Spleen (tissue), 11 donors: ENCODE data around the gene ZSWIM6. TPM values are rescaled to one million over a fixed set of nuclear protein-coding genes. Genes with fewer than 3 reads are reported as not detected.

Experiments
- DNase-seq: peaks from one replicate; pipeline ENCODE4 v3.0.0-alpha.2; 2020
- H3K27ac ChIP-seq, 8 donors: fragments of 200-600 bp; sonication (generic) in 7 of 8; 1 replicate in 4 of 8; 2 replicates in 4 of 8; pipeline versions ENCODE4 v1.5.0 to v1.8.0; 2016 to 2021; ENCODE audit warnings: inconsistent platforms in 4 of 8, mild to moderate bottlenecking in 4 of 8, moderate library complexity in 1 of 8
- H3K27me3 ChIP-seq, 7 donors: fragments of 200-600 bp; sonication (generic) in 6 of 7; replicated peaks in 1 of 7; 1 replicate in 4 of 7; 2 replicates in 3 of 7; pipeline versions ENCODE4 v1.5.0 to v1.8.0; 2016 to 2021; ENCODE audit warnings: inconsistent platforms in 3 of 7, mild to moderate bottlenecking in 1 of 7
- H3K36me3 ChIP-seq, 6 donors: fragments of 200-600 bp; sonication (generic) in 5 of 6; 1 replicate in 4 of 6; 2 replicates in 2 of 6; pipeline versions ENCODE4 v1.5.0 to v1.8.0; 2016 to 2021; ENCODE audit warnings: inconsistent platforms in 2 of 6
- H3K4me1 ChIP-seq, 6 donors: fragments of 200-600 bp; sonication (generic) in 5 of 6; 1 replicate in 3 of 6; 2 replicates in 3 of 6; pipeline versions ENCODE4 v1.5.0 to v1.8.0; 2016 to 2021; ENCODE audit warnings: inconsistent platforms in 3 of 6
- H3K4me3 ChIP-seq, 8 donors: fragments of 200-600 bp; sonication (generic) in 7 of 8; 1 replicate in 4 of 8; 2 replicates in 4 of 8; pipeline versions ENCODE4 v1.5.0 to v1.8.0; 2016 to 2021; ENCODE audit warnings: inconsistent platforms in 4 of 8, mild to moderate bottlenecking in 4 of 8, moderate library complexity in 2 of 8
- H3K9me3 ChIP-seq, 8 donors: fragments of 200-600 bp; sonication (generic) in 7 of 8; 1 replicate in 4 of 8; 2 replicates in 4 of 8; pipeline versions ENCODE4 v1.5.0 to v1.8.0; 2016 to 2021; ENCODE audit warnings: inconsistent platforms in 4 of 8
- POLR2A ChIP-seq, 3 donors: fragments of 450-650 bp; IDR thresholded peaks; one replicate each; pipeline ENCODE4 v1.5.1; 2017; ENCODE audit warnings: antibody characterized with exemption in 3 of 3, mild to moderate bottlenecking in 1 of 3
- POLR2AphosphoS5 ChIP-seq, 3 donors: sonication (generic); formaldehyde crosslinking; IDR thresholded peaks; one replicate each; pipeline ENCODE4 v1.5.1; 2017; ENCODE audit warnings: antibody characterized with exemption in 3 of 3
- WGBS, 5 donors: extraction: QIAGEN DNeasy Blood & Tissue Kit in 3 of 5; methylation state at CpG; one replicate each; pipeline versions ENCODE4 v1.1.5 to v1.1.7; 2013 to 2018; 5-methylcytosine and 5-hydroxymethylcytosine counted together
- intact Hi-C: fragments of 100-400 bp; cut with DNase I; formaldehyde crosslinking; loops from one replicate; pipeline ENCODE4 v1.15.0; 2023; ENCODE audit warnings: low total_unique reads
- polyA plus RNA-seq, 3 donors: library from polyadenylated mRNA; stranded (reverse); fragments of 200-250 nt; gene quantifications; one replicate each; pipeline ENCODE4 v1.2.1, GENCODE V29; 2013
- total RNA-seq, 7 donors: library from RNA; depleted of rRNA in 3 of 7; stranded (reverse); fragments of >200 nt in 3 of 7; fragmentation: NEBNext Ultra II Directional in 4 of 7; extraction: Animal tissue kit (Norgen Biotek cat#: 25700) in 4 of 7; gene quantifications; one replicate each; pipeline versions ENCODE4 v1.1.0 to v1.2.1, GENCODE V29; 2016 to 2021
- TF ChIP-seq, protein P1 (sequence below), 11 experiments: fragments of 200-600 bp in 7 of 11; fragments of 450-650 bp in 4 of 11; sonication (generic) in 4 of 11; IDR thresholded peaks in 8 of 11; conservative IDR thresholded peaks in 3 of 11; 1 replicate in 7 of 11; 2 replicates in 4 of 11; pipeline versions ENCODE4 v1.4.0 to v1.8.0; 2016 to 2021; ENCODE audit warnings: antibody characterized with exemption in 11 of 11, inconsistent platforms in 4 of 11, mild to moderate bottlenecking in 1 of 11
- donor health status: healthy with polysubstance abuse.
- donor health status: DM: no; HTN: no; CAD: no; lungs with moderate emphysema.
- donor health status: DM: no; HTN: no; CAD: no.
- donor health status: Bipolar disorder and iron deficiency.
- donor health status: healthy.
- donor health status: DM: no; HTN: no; CAD: no.
- donor health status: DM: yes; HTN: yes; CAD: no.

Gene ZSWIM6
- total and polyA plus RNA-seq, 10 donors, result 3.1 to 22.9 (median 16.9) TPM

DNA sequence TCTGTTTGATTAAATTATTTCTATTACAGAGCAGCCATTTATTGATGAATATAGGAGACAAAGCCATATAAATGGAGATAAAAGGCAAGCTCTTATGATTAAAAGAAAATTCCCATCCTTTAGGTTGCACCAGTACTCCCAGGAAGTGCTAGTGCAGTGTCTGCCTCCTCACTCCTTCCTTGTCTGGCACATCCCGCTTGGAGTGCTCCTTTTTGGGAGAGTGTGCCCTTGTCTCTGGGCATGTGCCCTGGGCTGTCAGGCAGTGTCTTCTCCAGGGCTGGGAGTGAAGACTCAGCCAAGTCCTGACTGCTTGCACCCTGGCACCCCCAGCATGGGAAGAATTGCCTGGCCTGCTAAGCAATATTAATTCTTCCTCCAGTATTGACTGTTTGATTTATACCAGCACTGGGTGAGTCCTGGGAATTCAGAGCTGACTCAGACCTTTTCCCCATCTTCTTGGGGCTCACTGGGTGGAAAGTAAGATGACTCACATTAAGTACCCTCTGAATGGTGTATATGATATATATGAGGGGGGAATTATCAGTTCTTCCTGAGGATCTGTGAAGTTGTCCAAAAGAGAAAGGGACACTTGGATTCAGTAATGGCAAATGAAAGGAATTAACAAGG is 62.1 kb downstream of the ZSWIM6 start:
- Histone ChIP-seq H3K27me3 (no peaks in the 10 kb centered on the region), H3K36me3 (peaks cover 0 to 11% (median 0%) of the 10 kb centered on the region in 6 donors), H3K4me3 (no peak overlapping the region), H3K4me1 (peaks cover 0 to 5% (median 0%) of the 10 kb centered on the region in 6 donors), H3K9me3 (no peaks in the 10 kb centered on the region), H3K27ac (no peak overlapping the region)
- DNase-seq, result no peak
- TF ChIP-seq POLR2A (IDR thresholded peaks at IDR 0.05) (no peak), POLR2AphosphoS5 (IDR thresholded peaks at IDR 0.05) (no peak)
- TF ChIP-seq, protein P1, sequence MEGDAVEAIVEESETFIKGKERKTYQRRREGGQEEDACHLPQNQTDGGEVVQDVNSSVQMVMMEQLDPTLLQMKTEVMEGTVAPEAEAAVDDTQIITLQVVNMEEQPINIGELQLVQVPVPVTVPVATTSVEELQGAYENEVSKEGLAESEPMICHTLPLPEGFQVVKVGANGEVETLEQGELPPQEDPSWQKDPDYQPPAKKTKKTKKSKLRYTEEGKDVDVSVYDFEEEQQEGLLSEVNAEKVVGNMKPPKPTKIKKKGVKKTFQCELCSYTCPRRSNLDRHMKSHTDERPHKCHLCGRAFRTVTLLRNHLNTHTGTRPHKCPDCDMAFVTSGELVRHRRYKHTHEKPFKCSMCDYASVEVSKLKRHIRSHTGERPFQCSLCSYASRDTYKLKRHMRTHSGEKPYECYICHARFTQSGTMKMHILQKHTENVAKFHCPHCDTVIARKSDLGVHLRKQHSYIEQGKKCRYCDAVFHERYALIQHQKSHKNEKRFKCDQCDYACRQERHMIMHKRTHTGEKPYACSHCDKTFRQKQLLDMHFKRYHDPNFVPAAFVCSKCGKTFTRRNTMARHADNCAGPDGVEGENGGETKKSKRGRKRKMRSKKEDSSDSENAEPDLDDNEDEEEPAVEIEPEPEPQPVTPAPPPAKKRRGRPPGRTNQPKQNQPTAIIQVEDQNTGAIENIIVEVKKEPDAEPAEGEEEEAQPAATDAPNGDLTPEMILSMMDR (IDR thresholded peaks at IDR 0.05 in 8 of 11, conservative IDR thresholded peaks at IDR 0.05 in 3 of 11), result no peak
- intact Hi-C loops, result no loop called here
- WGBS, 5 donors, result 80 to 100% (median 92%) methylated on average over 1 of the region's 1 CpG

DNA sequence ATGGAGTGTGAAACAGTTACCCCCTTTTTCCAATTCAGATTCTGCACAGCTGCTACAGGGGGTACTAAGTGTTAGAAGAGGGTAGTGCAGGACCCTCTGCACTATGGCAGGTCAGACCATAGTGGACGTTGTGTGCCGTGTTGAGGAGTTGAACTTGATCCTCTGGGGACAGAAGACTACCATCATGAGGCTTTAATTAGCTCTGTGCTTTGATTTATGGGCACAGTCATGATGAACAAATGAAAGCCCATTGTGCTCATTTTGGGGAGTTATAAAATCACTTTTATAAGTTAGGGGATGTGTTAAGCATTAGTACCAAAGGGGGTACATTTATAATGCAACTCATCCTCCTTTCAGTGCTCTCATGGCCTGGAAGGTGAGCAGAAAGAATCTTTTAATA is 62.7 kb downstream of the ZSWIM6 start:
- Histone ChIP-seq H3K27ac (no peak overlapping the region), H3K4me3 (no peak overlapping the region), H3K36me3 (peaks cover 0 to 11% (median 0%) of the 10 kb centered on the region in 6 donors), H3K4me1 (peaks cover 0 to 5% (median 1%) of the 10 kb centered on the region in 6 donors), H3K27me3 (no peaks in the 10 kb centered on the region), H3K9me3 (no peaks in the 10 kb centered on the region)
- intact Hi-C loops, result no loop called here
- TF ChIP-seq, protein P1 (IDR thresholded peaks at IDR 0.05 in 8 of 11, conservative IDR thresholded peaks at IDR 0.05 in 3 of 11), result no peak
- TF ChIP-seq POLR2AphosphoS5 (IDR thresholded peaks at IDR 0.05), result no peak
- no peak for TF ChIP-seq POLR2A (IDR thresholded peaks at IDR 0.05)
- no peak for DNase-seq
- WGBS, 5 donors, result 88 to 97% (median 95%) methylated on average over 2 of the region's 2 CpGs

DNA sequence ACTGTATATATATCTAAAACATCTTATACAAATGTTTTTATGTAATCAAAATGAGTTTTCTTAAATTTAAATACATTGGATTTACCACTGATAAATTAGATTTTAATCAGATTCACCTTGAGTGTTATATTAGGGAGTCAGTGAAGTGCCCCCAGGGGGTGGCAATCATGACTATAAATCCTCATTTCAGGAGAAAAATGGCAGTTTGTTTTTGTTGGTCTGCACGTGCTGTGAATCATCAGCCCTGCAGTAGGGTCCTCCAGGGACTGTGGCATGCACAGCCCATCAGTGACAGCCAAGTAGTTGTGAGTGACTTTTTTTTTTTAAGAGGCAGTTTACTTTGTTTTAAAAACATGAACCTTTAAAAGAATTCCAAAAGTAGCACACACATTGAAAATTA is 65.2 kb downstream of the ZSWIM6 start:
- Histone ChIP-seq H3K4me1 (peaks cover 0 to 27% (median 11%) of the 10 kb centered on the region in 6 donors), H3K36me3 (no peaks in the 10 kb centered on the region), H3K4me3 (no peak overlapping the region), H3K27ac (no peak overlapping the region), H3K9me3 (no peaks in the 10 kb centered on the region), H3K27me3 (no peaks in the 10 kb centered on the region)
- 26 to 56% (median 43%) methylated on average over 1 of the region's 1 CpG for WGBS, 5 donors
- TF ChIP-seq POLR2AphosphoS5 (IDR thresholded peaks at IDR 0.05) (no peak), POLR2A (IDR thresholded peaks at IDR 0.05) (no peak)
- TF ChIP-seq, protein P1 (IDR thresholded peaks at IDR 0.05 in 8 of 11, conservative IDR thresholded peaks at IDR 0.05 in 3 of 11), result no peak
- no peak for DNase-seq
- intact Hi-C loops, result no loop called here

DNA sequence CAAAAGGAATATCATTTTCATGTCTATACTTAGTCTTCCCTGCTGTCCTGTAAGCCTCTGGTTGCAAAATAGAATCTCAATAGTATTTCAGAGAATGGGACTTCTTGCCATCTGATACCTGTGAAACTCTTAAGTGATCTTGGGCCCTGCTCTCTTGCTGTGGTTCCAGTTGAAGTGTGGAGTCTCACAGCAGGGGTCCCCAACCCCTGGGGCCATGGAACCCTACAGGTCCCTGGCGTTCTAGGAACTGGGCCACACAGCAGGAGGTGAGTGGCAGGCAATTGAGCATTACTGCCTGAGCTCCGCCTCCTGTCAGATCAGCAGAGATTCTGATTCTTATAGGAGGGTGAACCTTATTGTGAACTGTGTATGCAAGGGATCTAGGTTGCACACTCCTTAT is 65.9 kb downstream of the ZSWIM6 start:
- intact Hi-C loops, result no loop called here

More for the DNA sequence above, 65.9 kb downstream of the ZSWIM6 start:
- Histone ChIP-seq H3K27ac (no peak overlapping the region), H3K4me1 (peaks cover 0 to 34% (median 18%) of the 10 kb centered on the region in 6 donors), H3K4me3 (no peak overlapping the region), H3K9me3 (no peaks in the 10 kb centered on the region), H3K27me3 (no peaks in the 10 kb centered on the region), H3K36me3 (no peaks in the 10 kb centered on the region)
- no peak for DNase-seq
- TF ChIP-seq POLR2A (IDR thresholded peaks at IDR 0.05) (no peak), POLR2AphosphoS5 (IDR thresholded peaks at IDR 0.05) (no peak)
- TF ChIP-seq, protein P1 (IDR thresholded peaks at IDR 0.05 in 8 of 11, conservative IDR thresholded peaks at IDR 0.05 in 3 of 11), result no peak
- 93 to 100% (median 98%) methylated on average over 1 to 2 of the region's 2 CpGs for WGBS, 5 donors
